HG03378 (cell line): ENCODE results near the gene HOMER2.
A peak's percentile ranks its signal among the peaks of the same experiment; 100 is the strongest.

ENCODE experiments used
- ATAC-seq: cut with Tn5 transposase; IDR thresholded peaks from one replicate; pipeline ENCODE4 v1.9.1; 2021; ENCODE audit warnings: mild to moderate bottlenecking, moderate library complexity; ENCODE audit not compliant: unreplicated experiment

The HOMER2 gene

DNA sequence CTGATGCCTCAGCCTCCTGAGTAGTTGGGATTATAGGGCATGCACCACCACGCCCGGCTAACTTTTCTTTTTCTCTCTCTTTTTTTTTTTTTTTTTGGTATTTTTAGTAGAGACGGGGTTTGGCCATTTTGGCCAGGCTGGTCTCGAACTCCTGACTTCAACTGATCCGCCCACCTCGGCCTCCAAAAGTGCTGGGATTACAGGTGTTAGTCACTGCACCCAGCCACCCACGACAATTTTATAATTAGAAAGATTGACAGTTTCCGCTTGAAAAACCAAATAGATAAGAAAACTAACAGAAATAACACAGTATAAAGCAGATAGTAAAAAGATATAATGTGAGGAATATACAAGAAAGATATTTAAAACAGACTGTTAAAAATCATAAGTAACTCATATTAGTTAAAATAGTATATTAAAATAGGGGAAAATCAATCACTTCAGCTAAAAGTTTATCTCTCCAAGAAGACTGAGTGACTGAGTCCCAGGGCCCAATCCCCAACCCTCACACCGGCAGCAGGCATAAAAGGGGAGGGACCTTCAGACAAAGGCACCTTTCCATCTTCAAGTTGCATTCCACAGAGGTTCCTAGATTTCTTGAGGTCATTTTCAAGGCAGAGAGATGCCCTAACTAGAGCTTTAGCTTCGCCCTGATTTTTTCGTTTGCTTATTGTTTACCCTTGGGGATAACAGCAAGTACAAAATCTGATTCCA is 144.4 kb downstream of the HOMER2 start:
- no peak for ATAC-seq

DNA sequence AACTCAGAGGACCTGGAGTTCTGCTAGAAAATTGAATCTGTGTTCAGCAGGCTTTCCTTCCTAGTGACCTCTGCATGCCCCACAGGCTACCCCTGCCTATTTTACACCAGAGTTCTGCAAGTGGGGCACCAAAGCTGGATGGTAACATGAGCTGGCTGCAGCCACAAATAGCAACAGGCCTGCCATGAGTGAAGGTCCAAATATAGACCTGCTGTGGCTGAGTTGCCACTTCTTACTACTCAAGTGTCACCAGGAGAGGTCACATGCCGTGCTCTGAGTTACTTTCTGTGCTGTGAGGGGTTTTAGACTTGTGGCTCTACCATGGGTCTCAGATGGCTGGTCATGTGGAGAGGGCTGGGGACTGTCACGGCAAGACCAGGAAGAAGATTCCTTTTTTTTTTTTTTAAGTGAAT is 146.5 kb downstream of the HOMER2 start, which contains the start of gene FSD2:
FSD2 (minus strand) TSS at position 76 of the 413 bp plus-strand sequence. CDS start 18,679 bp downstream, outside the sequence.
- peak; percentile 78 for ATAC-seq

- ATAC-seq: no peak
Observed at GRCh38 chr15:82804575-82804949, 148.0 kb downstream of the HOMER2 start.

GRCh38 chr15:82803793-82804574 is 148.5 kb downstream of the HOMER2 start:
- no peak for ATAC-seq

GRCh38 chr15:82802497-82802896 is 150.0 kb downstream of the HOMER2 start:
- no peak for ATAC-seq

- ATAC-seq: no peak
Observed at GRCh38 chr15:82799183-82799841, 153.2 kb downstream of the HOMER2 start.
